GM23248 (cell line): ENCODE results near the gene UPB1. TPM values are rescaled to one million over a fixed set of nuclear protein-coding genes. Genes with fewer than 3 reads are reported as not detected.
A peak's percentile ranks its signal among the peaks of the same experiment; 100 is the strongest.

ENCODE experiments used
- DNase-seq: peaks from one replicate; pipeline ENCODE4 v3.0.0-alpha.2; 2015
- H2AFZ ChIP-seq: fragments of 200-600 bp; sonication (generic); 2 replicates; pipeline ENCODE4 v1.6.1; 2016; ENCODE audit warnings: antibody characterized with exemption
- H3F3A ChIP-seq: fragments of 200-600 bp; sonication (generic); 2 replicates; pipeline ENCODE4 v1.6.1; 2016; ENCODE audit warnings: mild to moderate bottlenecking, antibody characterized with exemption, mixed run types; ENCODE audit not compliant: insufficient read depth
- H3K27ac ChIP-seq: fragments of 200-600 bp; sonication (generic); 2 replicates; pipeline ENCODE4 v1.5.1; 2016; ENCODE audit warnings: mild to moderate bottlenecking
- H3K27me3 ChIP-seq: fragments of 200-600 bp; sonication (generic); replicated peaks from 2 replicates; pipeline ENCODE4 v1.6.1; 2016; ENCODE audit warnings: mild to moderate bottlenecking; ENCODE audit not compliant: insufficient read depth
- H3K36me3 ChIP-seq: fragments of 200-600 bp; sonication (generic); 2 replicates; pipeline ENCODE4 v1.6.1; 2016; ENCODE audit warnings: low read depth, mild to moderate bottlenecking
- H3K4me1 ChIP-seq: fragments of 200-600 bp; sonication (generic); 2 replicates; pipeline ENCODE4 v1.6.1; 2016; ENCODE audit warnings: mild to moderate bottlenecking; ENCODE audit not compliant: insufficient read depth
- H3K4me2 ChIP-seq: fragments of 200-600 bp; sonication (generic); one replicate; pipeline ENCODE4 v1.6.1; 2016; ENCODE audit warnings: mild to moderate bottlenecking; ENCODE audit not compliant: unreplicated experiment
- H3K4me3 ChIP-seq: fragments of 200-600 bp; sonication (generic); 2 replicates; pipeline ENCODE4 v1.5.1; 2016; ENCODE audit warnings: mild to moderate bottlenecking
- H3K79me2 ChIP-seq: fragments of 200-600 bp; sonication (generic); 2 replicates; pipeline ENCODE4 v1.6.1; 2016; ENCODE audit warnings: mild to moderate bottlenecking; ENCODE audit not compliant: insufficient read depth
- H3K9ac ChIP-seq: fragments of 200-600 bp; sonication (generic); 2 replicates; pipeline ENCODE4 v1.6.1; 2016; ENCODE audit warnings: mild to moderate bottlenecking
- H3K9me2 ChIP-seq: fragments of 200-600 bp; sonication (generic); 2 replicates; pipeline ENCODE4 v1.6.1; 2016; ENCODE audit warnings: mixed run types, mild to moderate bottlenecking, moderate library complexity; ENCODE audit not compliant: insufficient read depth
- H3K9me3 ChIP-seq: fragments of 200-600 bp; sonication (generic); one replicate; pipeline ENCODE4 v1.6.1; 2017; ENCODE audit warnings: low read depth
- H4K20me1 ChIP-seq: fragments of 200-600 bp; sonication (generic); 2 replicates; pipeline ENCODE4 v1.6.0; 2016; ENCODE audit not compliant: insufficient read depth
- EZH2 ChIP-seq: fragments of 200-600 bp; sonication (generic); IDR thresholded peaks from 2 replicates; pipeline ENCODE4 v1.6.1; 2018; ENCODE audit warnings: antibody characterized with exemption, mild to moderate bottlenecking; ENCODE audit not compliant: insufficient read depth, poor library complexity, severe bottlenecking
- EZH2phosphoT487 ChIP-seq: fragments of 200-600 bp; sonication (generic); IDR thresholded peaks from 2 replicates; pipeline ENCODE4 v1.6.1; 2018; ENCODE audit warnings: antibody characterized with exemption, moderate library complexity, mild to moderate bottlenecking, low read depth; ENCODE audit not compliant: insufficient read depth
- WGBS, 2 experiments: methylation state at CpG; one replicate each; pipeline ENCODE4 v1.1.6; 2015 to 2017; ENCODE audit warnings: low lambda C conversion rate in 2 of 2, low coverage in 1 of 2; ENCODE audit errors: missing lambda C conversion rate in 2 of 2; 5-methylcytosine and 5-hydroxymethylcytosine counted together
- in situ Hi-C: fragments of 300-500 bp; cut with MboI; formaldehyde crosslinking; loops from 2 replicates; pipeline ENCODE4 v1.15.0; 2020
- polyA plus RNA-seq: library from polyadenylated mRNA; unstranded; fragments of >200 nt; fragmentation: Nextera tagmentation; extraction: Ambion mirVana; gene quantifications from 2 replicates; pipeline ENCODE4 v1.2.1, GENCODE V29; 2016
- total RNA-seq: library from RNA; depleted of rRNA; stranded (reverse); fragments of >200 nt; shearing (Covaris generic); gene quantifications from 2 replicates; pipeline ENCODE4 v1.2.3, GENCODE V29; 2014; rRNA removed

Gene UPB1
- total and polyA plus RNA-seq, 2 experiments from 2014 or later: not detected

GRCh38 chr22:24566899-24567511 is 71.9 kb downstream of the UPB1 start:
- H3K4me3 ChIP-seq: no peak overlapping the region
- H3K36me3 ChIP-seq: peaks cover 15% of the 10 kb centered on the region; the same call in 1 of the 2 replicates
- peaks cover 84% of the 10 kb centered on the region for H3K79me2 ChIP-seq
- no peak for TF ChIP-seq EZH2
- TF ChIP-seq EZH2phosphoT487: no peak
- H3K9me2 ChIP-seq: no peaks in the 10 kb centered on the region
- H3K27ac ChIP-seq: no peak overlapping the region
- WGBS, 2 experiments: 66 to 69% methylated on average over 8 of the region's 8 CpGs
- in situ Hi-C loops: no loop called here
- no peak overlapping the region for H3K9ac ChIP-seq
- H3K9me3 ChIP-seq: no peaks in the 10 kb centered on the region
- H3K27me3 ChIP-seq: no peaks in the 10 kb centered on the region
- peak; percentile 15 for DNase-seq
- no peaks in the 10 kb centered on the region for H3K4me1 ChIP-seq
- no peak overlapping the region for H2AFZ ChIP-seq
- 0 out of 2 replicates have a peak, but pooled peaks cover 9% of the 10 kb centered on the region for H4K20me1 ChIP-seq
- peaks cover 4% of the 10 kb centered on the region; the same call in 1 of the 2 replicates for H3F3A ChIP-seq
- no peak overlapping the region for H3K4me2 ChIP-seq

- Histone ChIP-seq H3K4me1 (no peaks in the 10 kb centered on the region), H3K27ac (no peak overlapping the region), H3K27me3 (no peaks in the 10 kb centered on the region), H3K36me3 (peaks cover 17% of the 10 kb centered on the region; the same call in 1 of the 2 replicates), H3K4me2 (no peak overlapping the region), H3K79me2 (peaks cover 77% of the 10 kb centered on the region), H4K20me1 (0 out of 2 replicates have a peak, but pooled peaks cover 9% of the 10 kb centered on the region), H3K4me3 (no peak overlapping the region), H3F3A (peaks cover under 1% of the 10 kb centered on the region; the same call in 1 of the 2 replicates), H2AFZ (no peak overlapping the region), H3K9ac (no peak overlapping the region), H3K9me3 (no peaks in the 10 kb centered on the region), H3K9me2 (no peaks in the 10 kb centered on the region)
- DNase-seq: no peak
- in situ Hi-C loops: no loop called here
- 81 to 86% methylated on average over 10 of the region's 10 CpGs for WGBS, 2 experiments
- TF ChIP-seq EZH2 (no peak), EZH2phosphoT487 (no peak)
Measured at GRCh38 chr22:24567668-24568067, 72.5 kb downstream of the UPB1 start.

DNA sequence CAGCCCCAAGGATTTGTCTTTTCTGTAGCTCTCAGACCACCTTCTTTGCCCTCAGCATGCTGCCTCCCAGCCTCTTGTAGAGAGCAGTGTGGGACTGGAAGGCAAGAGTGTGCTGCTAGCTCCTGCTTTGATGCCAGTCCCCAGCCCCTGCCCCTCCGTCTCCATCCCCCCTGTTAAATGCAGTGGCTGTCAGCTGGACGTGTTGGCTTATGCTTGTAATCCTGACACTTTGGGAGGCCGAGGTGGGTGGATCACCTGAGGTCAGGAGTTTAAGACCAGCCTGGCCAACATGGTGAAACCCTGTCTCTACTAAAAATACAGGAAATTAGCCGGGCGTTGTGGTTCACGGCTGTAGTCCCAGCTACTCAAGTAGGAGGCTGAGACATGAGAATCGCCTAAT is 76.1 kb downstream of the UPB1 start:
- Histone ChIP-seq H3K36me3 (peaks cover 36% of the 10 kb centered on the region; the same call in 1 of the 2 replicates), H3F3A (peaks cover 4% of the 10 kb centered on the region; the same call in 1 of the 2 replicates), H3K79me2 (peaks cover 41% of the 10 kb centered on the region), H3K9me2 (no peaks in the 10 kb centered on the region), H3K9me3 (no peaks in the 10 kb centered on the region), H3K27me3 (no peaks in the 10 kb centered on the region), H3K4me2 (no peak overlapping the region), H3K27ac (no peak overlapping the region), H3K9ac (no peak overlapping the region), H3K4me1 (no peaks in the 10 kb centered on the region), H3K4me3 (no peak overlapping the region), H4K20me1 (0 out of 2 replicates have a peak, but pooled peaks cover 6% of the 10 kb centered on the region), H2AFZ (no peak overlapping the region)
- 91 to 93% methylated on average over 7 of the region's 7 CpGs for WGBS, 2 experiments
- TF ChIP-seq EZH2 (no peak), EZH2phosphoT487 (no peak)
- in situ Hi-C loops: no loop called here
- no peak for DNase-seq

DNA sequence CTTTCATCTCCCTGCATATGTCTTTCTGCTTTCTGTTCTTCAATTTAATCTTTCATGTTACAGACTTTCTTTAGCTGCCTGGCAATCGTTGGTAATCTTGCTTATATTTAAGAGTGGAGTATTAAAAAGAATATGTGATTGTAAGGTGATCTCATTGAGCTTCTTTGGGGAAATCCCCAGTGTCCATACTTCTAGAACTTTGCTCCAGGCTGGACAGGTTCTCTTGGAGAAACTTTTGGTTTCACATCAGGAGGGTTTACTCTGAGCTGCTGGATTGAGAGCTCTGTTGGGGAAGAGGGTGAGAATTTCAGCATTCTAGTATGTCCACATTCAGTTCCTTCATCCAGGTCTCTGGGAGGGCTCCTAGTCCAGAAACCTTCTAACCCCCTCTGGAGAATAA is 81.6 kb downstream of the UPB1 start:
- no peak for DNase-seq
- Histone ChIP-seq H3K27me3 (no peaks in the 10 kb centered on the region), H4K20me1 (peaks cover 4% of the 10 kb centered on the region; the same call in 1 of the 2 replicates), H3F3A (peaks cover 42% of the 10 kb centered on the region), H3K9me2 (no peaks in the 10 kb centered on the region), H3K79me2 (no peaks in the 10 kb centered on the region), H3K9me3 (no peaks in the 10 kb centered on the region), H3K9ac (no peak overlapping the region), H3K27ac (no peak overlapping the region), H3K4me3 (no peak overlapping the region), H3K4me2 (no peak overlapping the region), H3K4me1 (peaks cover 25% of the 10 kb centered on the region), H2AFZ (no peak overlapping the region), H3K36me3 (peaks cover 35% of the 10 kb centered on the region; the same call in 1 of the 2 replicates)
- WGBS, 2 experiments: 97 to 100% methylated on average over 1 of the region's 1 CpG
- in situ Hi-C loops: no loop called here
- TF ChIP-seq EZH2 (no peak), EZH2phosphoT487 (no peak)

Other genes with a start within 250 kb of the UPB1 start
- gene SPECC1L, start 224.5 kb upstream of the UPB1 start, total RNA-seq: 34.0 and 39.1 TPM in 2 replicates
- 21.1 and 23.9 TPM in 2 replicates for gene SPECC1L, start 224.5 kb upstream of the UPB1 start, polyA plus RNA-seq
- gene ADORA2A, start 67.7 kb upstream of the UPB1 start, total RNA-seq: 0.54 and 0.89 TPM in 2 replicates
- 0.30 and 0.64 TPM in 2 replicates for gene ADORA2A, start 67.7 kb upstream of the UPB1 start, polyA plus RNA-seq
- 92.4 and 125 TPM in 2 replicates for gene GUCD1, start 59.8 kb downstream of the UPB1 start, total RNA-seq
- 37.2 and 43.0 TPM in 2 replicates for gene GUCD1, start 59.8 kb downstream of the UPB1 start, polyA plus RNA-seq
- 79.4 and 106 TPM in 2 replicates for gene SNRPD3, start 60.7 kb downstream of the UPB1 start, total RNA-seq
- gene SNRPD3, start 60.7 kb downstream of the UPB1 start, polyA plus RNA-seq: 108 and 109 TPM in 2 replicates
- 7.8 and 16.3 TPM in 2 replicates for gene LRRC75B, start 97.7 kb downstream of the UPB1 start, total RNA-seq
- gene LRRC75B, start 97.7 kb downstream of the UPB1 start, polyA plus RNA-seq: 10.6 and 11.4 TPM in 2 replicates
- 2.1 and 5.3 TPM in 2 replicates for gene GGT1, start 107.9 kb downstream of the UPB1 start, total RNA-seq
- 0.14 and 0.60 TPM in 2 replicates for gene GGT1, start 107.9 kb downstream of the UPB1 start, polyA plus RNA-seq